Globus pallidus (tissue), 1 donor: ENCODE results near the gene ATP6V1B1.

Source experiments
- DNase-seq: peaks from one replicate; pipeline ENCODE4 v3.0.0-alpha.2; 2015; ENCODE audit warnings: low spot score

The ATP6V1B1 gene

DNA sequence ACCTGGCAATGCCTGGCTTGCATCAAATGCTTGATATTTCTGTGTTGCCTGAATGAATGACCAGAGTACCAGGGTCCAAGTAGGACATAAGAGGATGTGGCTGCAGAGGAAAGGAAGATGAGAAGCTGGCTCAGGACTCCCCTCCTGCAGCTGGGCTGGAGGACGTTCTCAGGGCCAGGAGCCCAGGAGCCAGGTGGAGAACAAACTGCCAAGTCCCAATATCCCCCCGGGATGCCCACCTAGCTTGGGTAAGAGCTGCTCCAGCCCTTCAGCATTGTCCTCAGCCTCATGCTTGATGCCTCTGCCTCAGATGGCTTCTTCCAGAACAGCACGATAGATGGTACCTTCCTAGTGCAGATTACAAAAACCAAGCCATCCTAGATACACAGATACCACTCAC lies 8.6 kb upstream of the ATP6V1B1 start:
- no peak for DNase-seq

DNA sequence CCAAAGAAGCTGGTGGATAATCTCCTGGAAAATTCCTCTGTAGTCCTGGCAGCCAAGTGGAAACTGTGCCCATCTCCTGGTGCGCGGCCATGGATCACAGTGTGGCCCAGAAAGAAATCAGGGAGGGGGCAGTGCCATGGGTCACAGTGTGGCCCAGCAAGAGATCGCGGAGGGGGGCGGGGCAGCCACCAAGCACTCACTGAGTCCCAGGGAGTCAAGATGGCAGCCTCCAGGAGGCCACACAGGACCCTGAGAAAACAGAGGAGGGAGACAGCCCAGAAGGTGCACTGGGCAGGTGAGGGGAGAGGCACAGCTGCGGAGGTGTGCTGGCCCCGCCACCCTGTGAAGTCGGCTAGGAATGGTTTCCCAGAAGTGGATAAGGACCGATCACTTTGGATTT lies 8.1 kb upstream of the ATP6V1B1 start:
- DNase-seq: no peak

DNA sequence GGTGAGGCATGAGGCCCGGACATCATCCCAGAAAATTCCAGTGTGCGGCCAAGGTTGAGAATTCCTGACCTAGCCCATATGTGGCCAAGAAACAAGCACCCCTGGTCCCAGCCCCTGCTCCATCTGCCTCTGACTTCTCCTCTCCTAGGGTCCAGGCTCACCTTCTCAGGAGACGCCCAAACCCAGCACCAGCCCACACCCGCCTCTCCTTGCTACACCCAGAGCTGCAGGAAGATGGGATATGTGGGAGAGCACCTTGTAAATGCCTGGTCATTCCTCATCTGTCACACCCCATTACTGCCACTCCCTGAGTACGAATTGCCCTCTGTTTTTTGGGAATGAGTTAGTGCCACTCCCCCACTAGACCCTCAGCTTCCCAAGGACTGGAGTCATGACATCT lies 7.3 kb upstream of the ATP6V1B1 start:
- DNase-seq: no peak

DNA sequence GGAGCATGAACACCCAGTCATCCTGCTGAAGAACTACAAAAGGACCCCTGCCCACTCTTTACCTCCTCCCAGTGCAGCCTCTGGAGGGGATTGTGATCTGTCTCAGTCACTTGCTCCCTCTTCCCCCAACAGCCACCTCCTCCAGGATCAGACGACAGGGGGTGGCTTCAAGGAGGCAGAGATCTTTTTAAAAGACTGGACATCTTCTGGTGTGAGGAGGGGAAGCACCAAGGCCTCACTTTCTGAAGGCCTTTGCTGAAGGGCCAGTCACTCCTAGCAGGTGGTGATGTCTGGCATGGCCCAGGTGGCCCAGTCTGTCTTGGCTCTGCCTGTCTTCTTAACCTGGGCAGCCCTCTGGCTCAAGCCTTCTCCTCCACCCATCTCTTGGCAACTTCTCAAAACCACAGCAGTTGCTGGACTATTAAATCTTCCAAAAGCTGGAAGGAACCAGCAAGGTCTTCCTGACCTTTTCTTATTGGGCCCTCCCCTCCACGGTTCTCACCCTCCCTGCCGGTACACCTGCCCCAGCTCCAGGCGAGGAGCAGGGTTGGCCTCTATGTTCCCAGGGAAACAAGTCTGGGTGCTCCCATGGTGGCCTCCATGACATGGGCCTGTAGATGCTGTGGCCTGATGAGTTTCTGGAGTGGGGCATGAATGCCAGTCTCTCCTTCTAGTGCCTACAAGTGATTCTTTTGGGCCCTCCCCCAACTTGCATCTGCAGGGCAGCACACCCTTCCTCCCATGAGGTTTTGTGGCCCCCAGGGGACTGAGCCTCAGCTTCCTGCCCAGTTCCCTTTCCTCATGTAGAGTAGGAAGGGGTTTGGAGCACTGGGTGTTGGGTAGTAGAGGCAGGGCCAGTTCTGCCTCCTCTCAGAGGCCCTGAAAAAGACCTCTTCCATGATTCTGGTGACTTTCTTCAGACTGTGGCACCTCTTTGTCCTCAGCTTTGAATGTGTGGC lies 5.0 kb upstream of the ATP6V1B1 start:
- no peak for DNase-seq

DNA sequence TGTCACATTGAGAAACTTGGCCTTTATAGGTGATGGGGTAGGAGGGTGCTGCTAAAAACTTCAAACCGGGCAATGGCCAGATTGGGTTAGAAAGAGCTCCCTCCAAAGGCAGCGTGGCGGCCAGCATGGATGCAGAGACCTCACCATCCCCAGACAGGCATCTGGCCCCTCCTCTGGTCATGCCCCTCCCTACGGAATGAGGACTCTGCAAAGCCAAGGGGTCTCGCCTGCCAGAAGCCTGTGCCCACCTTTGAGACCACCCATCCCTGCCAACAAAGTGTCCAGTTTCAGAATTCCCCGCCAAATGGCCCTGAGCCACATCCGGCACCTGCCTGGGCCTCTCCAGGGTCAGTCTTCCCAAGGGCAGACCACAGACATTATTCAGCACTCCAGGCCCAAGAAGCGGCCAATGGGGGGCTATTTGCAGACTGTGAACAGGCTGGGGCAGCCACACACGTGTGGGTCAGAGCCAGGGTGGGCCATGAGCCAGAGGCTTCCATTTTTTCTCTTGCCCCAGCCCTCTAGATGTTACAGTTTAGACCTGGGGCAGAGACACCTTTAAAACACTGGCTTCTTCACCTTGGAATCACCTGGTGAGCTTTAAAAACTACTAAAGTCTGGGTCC lies 4.2 kb upstream of the ATP6V1B1 start:
- DNase-seq: no peak

DNA sequence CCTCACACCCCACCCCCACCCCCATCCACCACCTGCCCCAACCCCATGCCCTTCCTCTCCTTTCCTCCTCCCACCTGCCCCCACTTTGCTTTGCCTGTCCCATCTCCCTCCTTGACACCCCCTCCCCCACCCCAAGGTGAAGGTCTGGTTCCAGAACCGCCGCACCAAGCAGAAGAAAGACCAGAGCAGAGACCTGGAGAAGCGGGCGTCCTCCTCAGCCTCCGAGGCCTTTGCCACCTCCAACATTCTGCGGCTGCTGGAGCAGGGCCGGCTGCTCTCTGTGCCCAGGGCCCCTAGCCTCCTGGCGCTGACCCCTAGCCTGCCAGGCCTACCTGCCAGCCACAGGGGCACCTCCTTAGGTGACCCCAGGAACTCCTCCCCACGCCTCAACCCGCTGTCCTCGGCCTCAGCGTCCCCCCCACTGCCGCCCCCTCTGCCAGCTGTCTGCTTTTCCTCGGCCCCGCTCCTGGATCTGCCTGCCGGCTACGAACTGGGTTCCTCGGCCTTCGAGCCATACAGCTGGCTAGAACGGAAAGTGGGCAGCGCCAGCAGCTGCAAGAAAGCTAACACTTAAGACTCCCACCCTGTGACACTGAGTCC lies 3.0 kb upstream of the ATP6V1B1 start:
- no peak for DNase-seq

DNA sequence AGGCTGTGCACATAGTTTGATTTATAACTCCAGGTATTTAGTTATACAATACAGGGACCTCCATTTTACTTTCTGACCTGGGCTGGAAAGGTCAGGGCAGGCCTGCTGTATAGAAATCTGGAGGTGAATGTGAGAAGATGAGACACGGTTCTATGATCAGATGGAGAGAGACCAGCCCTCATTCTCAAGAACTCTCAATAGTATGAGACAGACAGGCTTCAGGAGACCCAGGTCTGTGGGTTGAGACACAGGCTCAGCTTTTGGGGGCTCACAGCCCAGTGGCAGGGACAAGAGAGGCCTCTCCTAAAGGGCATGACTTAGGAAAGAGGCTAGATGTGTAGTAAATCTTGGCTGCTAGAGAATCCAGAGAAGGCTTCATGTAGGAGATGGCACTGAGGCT lies 719 bp upstream of the ATP6V1B1 start:
- DNase-seq: no peak

DNA sequence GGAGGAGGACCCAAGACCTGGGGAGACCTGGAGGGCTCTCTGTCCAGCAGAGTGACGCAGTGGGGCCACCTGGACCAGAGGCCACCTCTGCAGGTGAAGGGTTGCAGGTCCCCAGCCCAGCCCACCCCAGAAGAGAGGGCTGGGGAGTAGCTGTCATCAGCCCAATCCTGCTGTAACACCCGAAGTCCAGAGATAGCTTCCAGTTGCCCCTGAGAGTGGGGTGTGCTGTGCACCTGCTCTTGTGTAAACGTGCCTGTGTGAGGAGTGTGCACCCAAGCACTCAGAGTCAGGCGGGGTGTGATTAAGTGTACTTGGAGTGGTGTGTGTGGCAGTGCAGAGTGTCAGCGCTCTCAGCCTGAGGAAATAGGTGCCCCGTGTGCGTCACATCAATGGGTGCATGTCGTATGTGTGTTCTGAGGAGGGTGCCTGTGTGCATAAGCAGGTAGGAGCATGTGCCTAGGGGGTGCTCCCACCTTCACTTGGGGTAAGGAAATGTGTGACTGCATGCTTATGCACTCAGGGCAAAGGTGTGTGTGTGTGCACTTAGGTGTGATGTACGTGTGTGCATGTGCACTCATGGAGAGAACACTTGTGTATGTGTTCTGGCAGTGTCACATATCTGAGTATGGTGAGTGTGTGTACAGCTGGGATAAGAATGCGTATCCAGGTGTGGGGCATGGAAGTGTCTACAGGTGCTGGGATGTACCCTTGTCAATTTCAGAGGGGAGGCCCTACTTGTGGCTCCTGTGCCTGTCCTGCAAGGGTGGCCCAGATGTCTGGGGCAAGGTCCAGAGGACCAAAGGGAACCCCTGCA lies 672 bp downstream of the ATP6V1B1 start:
- DNase-seq: no peak

DNA sequence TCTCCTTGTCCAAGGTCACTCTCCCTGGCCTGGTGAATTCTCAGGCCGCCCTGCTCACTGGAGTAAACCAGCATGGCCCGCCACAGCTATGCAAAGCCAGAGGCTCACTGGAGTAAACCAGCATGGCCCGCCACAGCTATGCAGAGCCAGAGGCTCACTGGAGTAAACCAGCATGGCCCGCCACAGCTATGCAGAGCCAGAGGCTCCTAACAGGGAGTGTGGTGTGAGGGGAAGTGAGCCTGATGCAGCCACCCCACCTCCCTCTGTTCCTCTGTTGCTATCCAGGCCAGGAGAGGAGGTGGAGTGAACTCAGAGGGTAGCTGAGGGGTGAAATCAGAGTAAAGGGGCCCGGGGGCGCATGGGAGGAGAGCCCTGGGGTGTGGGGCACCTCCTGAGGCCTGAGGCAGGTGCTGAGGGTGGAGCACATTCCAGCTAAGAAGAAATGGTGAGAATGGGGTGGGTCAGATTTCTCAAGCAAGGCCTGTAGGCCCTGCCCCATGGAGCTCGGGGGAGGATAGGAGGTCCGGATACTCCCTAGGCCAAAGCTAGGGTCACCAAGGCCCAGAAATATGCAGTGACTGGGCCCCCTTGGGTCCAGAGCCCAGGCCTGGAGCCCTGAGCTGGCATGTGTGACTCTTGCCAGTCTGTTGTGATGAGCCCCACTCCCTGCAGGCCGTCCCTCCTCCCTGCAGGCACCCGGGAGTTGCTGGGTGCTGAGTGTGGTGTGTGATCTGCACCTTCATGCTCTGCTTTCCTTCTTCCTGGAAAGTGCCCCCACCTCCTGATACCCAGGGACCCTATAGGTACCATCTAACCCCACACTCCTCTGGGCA lies 1.5 kb downstream of the ATP6V1B1 start:
- no peak for DNase-seq

DNA sequence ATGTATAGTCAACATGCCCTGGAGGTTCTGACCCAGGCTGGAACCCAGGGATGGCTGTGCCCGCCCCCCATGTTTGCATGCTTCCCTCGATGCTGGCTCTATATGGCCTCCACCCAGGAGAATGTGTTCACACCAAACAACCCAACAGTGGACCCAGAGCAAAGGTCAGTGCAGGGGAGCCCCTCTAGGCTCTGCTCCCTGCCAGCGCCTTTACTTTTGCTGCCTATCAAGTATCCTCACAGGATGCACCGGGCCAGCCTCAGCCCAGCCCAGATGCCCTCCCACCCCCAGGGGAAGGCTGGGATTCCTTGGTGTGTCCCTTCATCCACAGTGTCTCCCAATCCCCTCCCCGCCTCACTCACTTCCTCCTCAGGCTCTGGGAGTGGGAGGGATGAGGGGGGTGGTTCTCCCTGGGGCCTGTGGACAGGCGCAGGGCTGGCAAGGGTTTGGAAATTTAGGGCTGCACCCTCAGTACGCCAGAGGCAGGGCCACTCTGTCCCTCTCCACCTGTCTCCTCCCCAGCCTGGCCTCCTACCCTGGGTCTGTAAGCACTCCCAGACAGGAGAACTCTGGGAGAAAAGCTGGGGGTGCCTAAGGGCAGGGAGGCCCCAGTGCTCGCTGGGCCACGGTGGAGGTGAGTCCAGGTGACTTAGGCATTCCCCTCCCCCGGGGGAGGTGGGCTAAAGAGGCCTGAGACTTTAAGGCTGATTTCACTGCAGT lies 2.3 kb downstream of the ATP6V1B1 start:
- DNase-seq: no peak

DNA sequence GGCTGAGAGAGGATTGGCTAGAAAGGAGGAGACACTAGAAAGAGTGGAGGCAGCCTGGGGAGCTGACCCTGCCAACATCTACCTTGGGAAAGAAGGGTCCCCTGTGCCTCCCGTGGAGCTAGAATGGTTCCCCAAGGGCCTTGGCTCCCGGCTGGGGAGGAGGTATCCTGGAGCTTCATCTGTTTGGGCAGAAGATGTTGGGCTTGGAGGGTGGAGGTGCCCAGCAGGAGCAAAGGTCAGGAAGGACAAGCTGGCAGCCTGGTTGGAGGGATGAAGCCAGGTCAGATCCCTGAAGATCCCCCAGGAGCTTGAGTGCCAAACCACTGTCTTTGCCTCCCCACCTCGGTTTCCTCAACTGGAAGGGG lies 2.9 kb downstream of the ATP6V1B1 start:
- no peak for DNase-seq

DNA sequence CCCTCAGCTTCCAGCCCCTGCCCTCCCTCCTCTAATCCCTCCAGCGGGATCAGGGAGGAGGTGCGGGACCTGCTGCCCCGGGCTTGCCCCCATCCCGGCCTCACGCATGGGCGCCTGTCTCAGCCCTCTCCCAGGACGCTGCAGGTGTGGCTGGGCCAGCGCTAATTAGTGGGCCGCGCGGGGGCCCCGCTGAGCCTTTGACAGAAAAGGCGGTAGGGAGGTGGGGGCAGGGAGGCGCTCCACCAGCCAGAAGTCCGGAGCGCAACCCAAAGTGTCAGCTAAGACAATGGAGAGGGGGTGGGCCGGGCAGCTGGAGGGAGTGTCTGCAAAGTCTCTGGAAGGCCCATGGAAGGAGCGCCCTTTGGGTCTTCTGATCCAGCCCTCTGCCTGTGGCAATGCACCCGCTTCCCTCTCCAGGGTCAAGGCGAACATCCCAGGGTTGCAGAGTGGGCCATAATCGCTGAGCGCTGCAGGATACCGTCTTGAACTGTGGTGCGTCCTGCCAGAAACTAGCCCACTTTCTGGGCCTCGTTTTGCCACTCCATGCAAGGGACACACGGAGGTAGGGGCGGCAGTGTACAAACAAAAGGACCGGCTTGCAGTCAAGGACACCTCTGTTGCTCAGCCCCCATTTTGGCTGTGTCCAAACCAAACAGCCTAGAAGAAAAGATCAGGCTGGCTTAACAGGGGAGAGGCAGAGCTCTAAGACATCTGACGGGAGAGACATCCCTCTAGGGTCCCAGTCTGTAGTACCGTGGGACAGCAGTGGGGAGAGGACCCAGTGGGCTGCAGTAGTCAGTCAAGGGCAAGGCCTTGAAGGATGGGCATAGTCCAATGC lies 3.5 kb downstream of the ATP6V1B1 start:
- DNase-seq: no peak

DNA sequence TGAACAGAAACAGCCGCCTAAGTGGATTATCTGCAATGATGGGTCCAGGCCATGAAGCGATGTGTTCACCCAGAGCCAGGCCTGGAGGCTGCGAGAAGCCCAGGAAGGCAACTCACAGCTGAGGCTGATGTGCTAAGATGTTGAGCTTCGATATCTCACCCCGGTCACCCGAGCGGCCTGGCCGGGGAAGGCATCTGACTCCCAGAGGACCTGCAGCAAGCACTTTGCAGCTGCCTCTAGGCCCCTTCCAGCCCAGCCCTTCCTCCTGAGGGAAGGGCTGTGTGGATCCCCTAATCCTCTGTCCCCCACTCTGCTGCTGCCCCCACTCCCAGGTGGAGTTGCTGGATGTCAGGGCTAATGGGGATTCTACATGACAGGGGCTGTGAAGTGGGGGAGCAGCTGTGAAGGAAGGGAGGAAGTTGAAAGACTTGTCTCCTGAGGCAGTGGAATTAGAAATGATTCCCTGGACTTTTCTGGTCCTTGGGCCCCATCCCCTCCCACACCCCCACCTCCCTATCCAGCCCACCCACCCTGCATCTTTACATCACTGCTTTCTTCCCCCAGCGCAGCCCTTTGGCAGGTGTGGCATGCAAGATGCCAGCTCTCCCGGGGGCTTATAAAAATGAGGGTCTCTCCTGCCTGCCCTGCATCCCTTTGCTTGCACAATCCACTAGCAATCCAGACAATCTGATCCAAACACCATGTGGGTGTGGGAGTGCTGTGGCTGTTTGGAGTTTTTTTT lies 4.3 kb downstream of the ATP6V1B1 start:
- DNase-seq: no peak

DNA sequence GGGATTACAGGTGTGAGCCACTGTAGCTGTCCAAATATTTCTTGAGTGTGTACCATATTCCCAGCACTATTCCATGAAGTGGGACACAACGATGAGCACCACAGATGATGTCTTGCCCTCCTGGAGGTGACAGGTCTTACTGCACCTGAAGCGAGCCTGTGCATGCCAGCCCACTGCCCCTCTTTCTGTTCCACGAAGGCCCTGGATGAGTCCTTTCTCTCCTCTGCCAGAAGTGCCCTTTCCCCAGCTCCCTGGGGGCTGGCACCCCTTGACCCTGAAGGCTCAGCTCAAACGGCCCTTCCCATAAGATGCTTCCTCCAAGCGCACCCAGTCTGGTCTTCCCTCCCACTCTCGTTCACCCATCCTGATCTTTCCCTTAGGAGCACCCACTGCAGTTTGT lies 5.5 kb downstream of the ATP6V1B1 start:
- no peak for DNase-seq

DNA sequence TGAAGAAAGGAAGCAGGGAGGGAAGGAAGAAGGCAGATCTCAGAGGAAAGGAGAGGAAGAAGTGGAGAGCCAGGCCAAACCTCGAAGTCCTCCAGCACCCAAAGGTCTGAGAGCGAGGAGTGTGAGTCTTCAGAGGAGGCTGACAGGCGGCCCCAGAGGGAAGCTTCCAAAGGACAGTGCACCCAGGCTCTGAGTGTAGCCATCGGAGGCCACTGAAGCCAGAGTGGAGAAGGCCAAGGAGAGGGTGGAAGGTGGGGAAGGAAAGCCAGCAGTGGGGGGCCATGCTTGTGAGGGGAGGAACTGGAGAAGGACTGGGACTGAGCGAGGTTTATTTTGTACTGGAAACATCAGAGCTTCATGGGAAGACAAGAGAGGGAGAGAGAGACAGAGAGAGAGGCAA lies 6.0 kb downstream of the ATP6V1B1 start:
- no peak for DNase-seq

DNA sequence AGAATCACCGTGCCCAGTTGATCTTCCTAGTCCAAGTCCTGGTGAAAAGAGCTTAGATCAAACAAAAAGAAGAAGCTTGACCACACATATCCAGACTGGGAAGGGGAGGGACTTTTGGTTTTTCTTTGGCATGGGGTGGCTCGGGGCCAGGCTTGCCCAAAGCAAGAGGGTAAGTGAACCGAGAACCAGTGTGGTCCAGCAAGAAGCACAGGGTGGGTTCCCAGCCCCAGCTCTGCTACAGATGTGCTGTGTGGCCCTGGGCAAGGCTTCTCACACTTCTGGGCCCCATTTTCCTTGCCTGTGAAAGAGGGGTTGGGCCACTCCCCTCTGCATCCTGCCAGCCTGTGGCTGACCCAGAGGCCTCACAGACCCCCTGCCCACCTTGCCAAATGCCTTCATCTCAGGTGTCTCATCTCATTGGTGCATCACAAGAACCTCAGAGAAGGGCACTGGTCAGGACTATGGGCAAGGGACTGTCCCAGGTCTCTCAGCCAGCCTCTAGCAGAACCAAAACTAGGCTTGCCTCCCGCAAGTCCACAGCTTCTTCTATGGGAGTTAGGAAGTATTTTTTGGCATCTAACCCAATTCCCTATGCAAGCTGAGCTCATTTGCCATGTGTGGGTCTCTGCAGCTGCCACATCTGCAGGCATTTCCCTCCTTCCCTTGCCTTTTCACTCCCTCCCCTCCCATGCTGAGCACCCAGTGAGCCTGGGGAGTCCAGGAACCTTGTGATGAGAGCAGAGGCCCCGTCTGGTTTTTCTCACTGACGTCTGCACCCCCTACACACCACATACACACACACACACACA lies 6.9 kb downstream of the ATP6V1B1 start:
- no peak for DNase-seq

DNA sequence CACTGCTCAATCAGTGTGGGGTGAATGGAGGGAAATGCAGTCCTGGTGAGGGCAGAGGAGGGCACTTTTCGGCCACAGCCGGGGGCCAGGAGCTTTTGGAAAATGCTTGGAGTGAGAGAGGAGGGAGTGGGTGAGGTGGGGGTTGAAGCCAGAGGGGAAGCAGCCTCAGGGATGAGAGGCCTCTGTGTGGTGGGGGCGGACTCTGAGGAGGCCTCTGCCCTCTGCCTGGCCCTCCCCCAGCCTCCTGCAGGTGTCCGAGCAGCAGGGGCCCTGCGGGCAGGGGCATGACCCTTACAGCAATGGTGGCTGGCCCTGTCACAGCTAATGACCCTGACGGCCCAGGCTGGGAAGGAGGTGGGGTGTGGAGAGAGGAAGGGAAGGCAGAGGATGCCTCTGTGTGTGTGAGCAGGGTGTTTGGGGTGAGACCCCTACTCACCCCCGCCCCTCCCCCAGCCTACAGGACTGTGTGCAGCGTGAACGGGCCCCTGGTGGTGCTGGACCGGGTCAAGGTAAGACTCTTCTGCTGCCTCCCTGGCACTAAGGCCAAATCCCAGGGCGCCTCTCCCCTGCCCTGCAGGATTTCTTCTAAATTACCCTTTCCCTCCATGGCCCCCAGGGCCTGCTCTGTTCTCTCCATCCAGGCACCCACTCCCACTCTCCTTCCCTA lies 7.6 kb downstream of the ATP6V1B1 start:
- no peak for DNase-seq
